ENCODE measurements around the gene TAC1. TPM values are rescaled to one million over a fixed set of nuclear protein-coding genes. Genes with fewer than 3 reads are reported as not detected.

TAC1 gene
- 50.4 and 53.5 TPM in 2 replicates for total RNA-seq

DNA sequence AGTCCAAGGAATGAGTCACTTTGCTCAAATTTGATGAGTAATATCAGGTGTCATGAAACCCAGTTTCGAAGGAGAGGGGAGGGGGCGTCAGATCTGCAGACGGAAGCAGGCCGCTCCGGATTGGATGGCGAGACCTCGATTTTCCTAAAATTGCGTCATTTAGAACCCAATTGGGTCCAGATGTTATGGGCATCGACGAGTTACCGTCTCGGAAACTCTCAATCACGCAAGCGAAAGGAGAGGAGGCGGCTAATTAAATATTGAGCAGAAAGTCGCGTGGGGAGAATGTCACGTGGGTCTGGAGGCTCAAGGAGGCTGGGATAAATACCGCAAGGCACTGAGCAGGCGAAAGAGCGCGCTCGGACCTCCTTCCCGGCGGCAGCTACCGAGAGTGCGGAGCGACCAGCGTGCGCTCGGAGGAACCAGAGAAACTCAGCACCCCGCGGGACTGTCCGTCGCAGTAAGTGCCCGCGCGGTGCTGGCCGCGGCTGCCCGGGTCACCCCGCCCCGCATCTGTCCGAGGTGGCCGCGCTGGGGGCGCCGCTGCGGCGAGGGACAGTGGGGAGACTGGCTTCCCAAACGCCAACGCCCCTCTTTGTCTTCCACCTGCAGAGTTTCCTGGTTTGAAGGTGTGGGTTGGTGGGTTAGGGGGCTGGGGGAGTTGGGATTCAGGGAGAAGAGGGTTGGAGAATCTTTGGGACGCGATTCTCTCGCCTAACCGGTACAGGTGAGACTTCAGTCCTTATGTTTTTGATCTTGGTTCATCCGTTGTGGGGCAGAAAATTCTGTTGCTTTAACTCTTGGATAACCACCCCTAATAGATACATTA, at the start of gene TAC1:
Gene TAC1 (plus strand): TSS at position 351 of the 829 bp plus-strand sequence. CDS start 527 bp downstream, outside the sequence.
- H3K27me3 ChIP-seq (ENCODE audit: control insufficient read depth, insufficient read depth, low read length): peaks cover 34% of the 10 kb centered on the region
- DNase-seq (ENCODE audit: low read depth): no peak
- TF ChIP-seq, protein P1, sequence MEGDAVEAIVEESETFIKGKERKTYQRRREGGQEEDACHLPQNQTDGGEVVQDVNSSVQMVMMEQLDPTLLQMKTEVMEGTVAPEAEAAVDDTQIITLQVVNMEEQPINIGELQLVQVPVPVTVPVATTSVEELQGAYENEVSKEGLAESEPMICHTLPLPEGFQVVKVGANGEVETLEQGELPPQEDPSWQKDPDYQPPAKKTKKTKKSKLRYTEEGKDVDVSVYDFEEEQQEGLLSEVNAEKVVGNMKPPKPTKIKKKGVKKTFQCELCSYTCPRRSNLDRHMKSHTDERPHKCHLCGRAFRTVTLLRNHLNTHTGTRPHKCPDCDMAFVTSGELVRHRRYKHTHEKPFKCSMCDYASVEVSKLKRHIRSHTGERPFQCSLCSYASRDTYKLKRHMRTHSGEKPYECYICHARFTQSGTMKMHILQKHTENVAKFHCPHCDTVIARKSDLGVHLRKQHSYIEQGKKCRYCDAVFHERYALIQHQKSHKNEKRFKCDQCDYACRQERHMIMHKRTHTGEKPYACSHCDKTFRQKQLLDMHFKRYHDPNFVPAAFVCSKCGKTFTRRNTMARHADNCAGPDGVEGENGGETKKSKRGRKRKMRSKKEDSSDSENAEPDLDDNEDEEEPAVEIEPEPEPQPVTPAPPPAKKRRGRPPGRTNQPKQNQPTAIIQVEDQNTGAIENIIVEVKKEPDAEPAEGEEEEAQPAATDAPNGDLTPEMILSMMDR (IDR thresholded peaks at IDR 0.05; ENCODE audit: insufficient read depth, low read length, poor library complexity, severe bottlenecking): no peak
- H3K36me3 ChIP-seq (ENCODE audit: control insufficient read depth, insufficient read depth, low read length): no peaks in the 10 kb centered on the region
- H3K4me3 ChIP-seq (ENCODE audit: low read depth, low read length): peak within 1 kb of the TSS; percentile 10

DNA sequence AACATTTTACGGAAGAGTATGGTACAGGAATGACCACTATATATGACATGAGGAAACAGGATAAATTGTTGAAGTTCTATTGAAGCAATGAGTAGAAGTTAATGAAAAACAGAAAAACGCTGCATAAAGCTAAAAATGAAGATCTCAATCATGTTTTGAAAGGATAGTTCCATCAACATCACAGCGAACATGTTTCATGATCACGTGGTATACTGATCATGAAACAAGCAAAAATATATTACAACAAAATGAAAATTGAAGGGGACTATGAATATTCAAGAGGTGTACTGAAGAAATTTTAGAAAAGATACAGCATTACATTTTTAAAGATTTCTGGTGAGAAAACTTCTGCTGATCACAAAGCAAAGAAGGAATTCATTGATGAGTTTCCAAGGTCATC, 45.9 kb upstream of the TAC1 start:
- no peak overlapping the region for H3K4me3 ChIP-seq (ENCODE audit: low read depth, low read length)
- TF ChIP-seq, protein P1 (IDR thresholded peaks at IDR 0.05; ENCODE audit: insufficient read depth, low read length, poor library complexity, severe bottlenecking): no peak
- H3K27me3 ChIP-seq (ENCODE audit: control insufficient read depth, insufficient read depth, low read length): no peaks in the 10 kb centered on the region
- no peaks in the 10 kb centered on the region for H3K36me3 ChIP-seq (ENCODE audit: control insufficient read depth, insufficient read depth, low read length)
- DNase-seq (ENCODE audit: low read depth): no peak

- TF ChIP-seq, protein P1 (IDR thresholded peaks at IDR 0.05; ENCODE audit: insufficient read depth, low read length, poor library complexity, severe bottlenecking): no peak
- Histone ChIP-seq H3K27me3 (ENCODE audit: control insufficient read depth, insufficient read depth, low read length) (no peaks in the 10 kb centered on the region), H3K36me3 (ENCODE audit: control insufficient read depth, insufficient read depth, low read length) (no peaks in the 10 kb centered on the region), H3K4me3 (ENCODE audit: low read depth, low read length) (no peak overlapping the region)
- DNase-seq (ENCODE audit: low read depth): no peak
Observed at GRCh38 chr7:97693586-97693985, 38.3 kb upstream of the TAC1 start.

DNA sequence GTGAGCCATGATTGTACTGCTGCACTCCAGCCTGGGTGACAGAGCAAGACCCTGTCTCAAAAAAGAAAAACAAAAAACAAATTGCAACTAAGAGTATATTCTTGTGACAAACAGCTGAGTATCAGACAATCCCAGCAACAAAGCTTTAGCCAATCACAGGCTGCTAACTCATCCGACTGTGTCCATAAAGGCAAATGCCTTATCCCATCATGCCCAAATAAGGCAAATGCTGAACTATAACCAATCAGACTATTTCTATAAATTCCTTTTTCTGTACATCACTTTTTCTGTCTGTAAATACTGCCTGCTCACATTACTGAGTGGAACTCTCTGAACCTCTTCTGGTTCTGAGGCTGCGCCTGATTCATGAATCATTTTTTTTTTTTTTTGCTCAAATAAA, 37.5 kb upstream of the TAC1 start:
- DNase-seq (ENCODE audit: low read depth): no peak
- H3K4me3 ChIP-seq (ENCODE audit: low read depth, low read length): no peak overlapping the region
- no peaks in the 10 kb centered on the region for H3K27me3 ChIP-seq (ENCODE audit: control insufficient read depth, insufficient read depth, low read length)
- TF ChIP-seq, protein P1 (IDR thresholded peaks at IDR 0.05; ENCODE audit: insufficient read depth, low read length, poor library complexity, severe bottlenecking): no peak
- H3K36me3 ChIP-seq (ENCODE audit: control insufficient read depth, insufficient read depth, low read length): no peaks in the 10 kb centered on the region

- TF ChIP-seq, protein P1 (IDR thresholded peaks at IDR 0.05; ENCODE audit: insufficient read depth, low read length, poor library complexity, severe bottlenecking): no peak
- Histone ChIP-seq H3K4me3 (ENCODE audit: low read depth, low read length) (no peak overlapping the region), H3K36me3 (ENCODE audit: control insufficient read depth, insufficient read depth, low read length) (no peaks in the 10 kb centered on the region), H3K27me3 (ENCODE audit: control insufficient read depth, insufficient read depth, low read length) (no peaks in the 10 kb centered on the region)
- DNase-seq (ENCODE audit: low read depth): no peak
Observed at GRCh38 chr7:97697396-97697795, 34.5 kb upstream of the TAC1 start.

DNA sequence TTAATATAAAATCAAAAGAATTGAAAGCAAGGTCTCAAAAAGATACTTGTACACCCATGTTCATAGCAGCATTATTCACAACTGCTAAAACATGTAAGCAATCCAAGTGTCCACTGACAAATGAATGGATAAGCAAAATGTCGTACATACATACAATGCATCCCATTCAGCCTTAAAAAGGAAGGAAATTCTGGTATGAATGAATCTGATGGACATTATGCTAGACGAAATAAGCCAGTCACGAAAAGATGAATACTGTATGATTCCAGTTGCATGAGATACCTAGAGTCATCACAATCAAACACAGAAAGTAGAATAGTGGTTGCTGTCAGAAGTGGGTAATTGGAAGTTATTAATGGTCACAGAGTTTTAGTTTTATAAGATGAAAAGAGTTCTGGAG, 9.5 kb upstream of the TAC1 start:
- H3K27me3 ChIP-seq (ENCODE audit: control insufficient read depth, insufficient read depth, low read length): no peaks in the 10 kb centered on the region
- no peaks in the 10 kb centered on the region for H3K36me3 ChIP-seq (ENCODE audit: control insufficient read depth, insufficient read depth, low read length)
- TF ChIP-seq, protein P1 (IDR thresholded peaks at IDR 0.05; ENCODE audit: insufficient read depth, low read length, poor library complexity, severe bottlenecking): no peak
- no peak for DNase-seq (ENCODE audit: low read depth)
- no peak overlapping the region for H3K4me3 ChIP-seq (ENCODE audit: low read depth, low read length)

Measured in kidney epithelial cell (primary cell).